Liver (tissue), 3 donors: ENCODE results near the gene CAPS.

ENCODE experiments used
- CTCF ChIP-seq: fragments of 150-350 bp; IDR thresholded peaks from 2 replicates; pipeline ENCODE4 v1.5.1; 2017; ENCODE audit warnings: improper control_type of control experiment, low read depth, low read length; ENCODE audit not compliant: missing input control
- EGR1 ChIP-seq, 2 donors: IDR thresholded peaks; 2 replicates each; pipeline ENCODE4 v1.6.1; 2016 to 2018; ENCODE audit warnings: antibody characterized with exemption in 2 of 2, low read depth in 2 of 2
- JUND ChIP-seq, 2 donors: IDR thresholded peaks; 2 replicates each; pipeline ENCODE4 v1.6.1; 2016; ENCODE audit warnings: antibody characterized with exemption in 2 of 2
- NR2F2 ChIP-seq: IDR thresholded peaks from 2 replicates; pipeline ENCODE4 v1.6.1; 2016; ENCODE audit warnings: antibody characterized with exemption
- RAD21 ChIP-seq, 2 donors: IDR thresholded peaks; 2 replicates each; pipeline ENCODE4 v1.6.1; 2016; ENCODE audit warnings: antibody characterized with exemption in 2 of 2, mild to moderate bottlenecking in 2 of 2
- RXRA ChIP-seq, 2 donors: IDR thresholded peaks; 2 replicates each; pipeline ENCODE4 v1.6.1; 2017 to 2018; ENCODE audit warnings: antibody characterized with exemption in 2 of 2, mild to moderate bottlenecking in 1 of 2
- TAF1 ChIP-seq: conservative IDR thresholded peaks from 2 replicates; pipeline ENCODE4 v1.6.1; 2016; ENCODE audit warnings: antibody characterized with exemption, mild to moderate bottlenecking
- TF ChIP-seq, protein P1 (sequence below): IDR thresholded peaks from 2 replicates; pipeline ENCODE4 v1.6.1; 2016; ENCODE audit warnings: antibody characterized with exemption
- TF ChIP-seq, protein P2 (sequence below): IDR thresholded peaks from 2 replicates; pipeline ENCODE4 v1.6.1; 2016; ENCODE audit warnings: antibody characterized with exemption, mild to moderate bottlenecking
- donor health status: healthy.
- donor health status: healthy.

DNA sequence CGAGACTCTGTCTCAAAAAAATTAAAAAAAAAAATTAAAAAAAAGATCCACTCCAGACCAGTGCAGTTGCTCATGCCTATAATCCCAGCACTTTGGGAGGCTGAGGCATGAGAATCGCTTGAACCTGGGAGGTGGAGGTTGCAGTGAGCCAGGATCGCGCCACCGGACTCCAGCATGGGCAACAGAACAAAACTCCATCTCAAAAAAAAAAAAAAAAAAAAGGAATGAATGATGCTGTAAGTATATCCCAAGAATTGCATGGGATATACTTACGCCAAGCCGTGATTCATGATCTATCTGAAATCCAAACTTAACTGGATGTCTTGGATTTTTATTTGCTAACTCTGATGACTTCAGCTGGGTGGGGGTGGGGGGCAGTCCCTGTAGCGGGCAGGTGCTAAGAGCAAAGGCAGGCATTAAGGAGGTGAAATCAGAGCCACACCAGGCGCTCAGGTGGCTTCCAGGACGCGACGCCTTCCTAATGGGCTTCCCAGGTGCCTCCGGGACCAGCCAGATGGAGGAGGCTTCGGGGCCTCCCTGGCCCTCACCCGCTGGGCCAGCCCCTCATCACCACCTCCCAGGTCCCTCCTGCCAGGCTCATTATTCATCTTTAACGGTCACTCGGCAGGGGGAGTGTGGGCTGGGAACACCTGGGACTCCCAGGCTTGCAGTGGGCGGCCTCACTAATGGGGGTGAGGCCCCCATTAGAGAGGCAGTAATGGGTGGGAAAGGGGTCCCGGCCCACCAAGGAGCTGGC, 32.3 kb upstream of the CAPS start:
- TF ChIP-seq CTCF: no peak
- no peak for TF ChIP-seq NR2F2
- no peak for TF ChIP-seq EGR1 (IDR thresholded peaks at IDR 0.05; ENCODE audit: low read depth in 2 of 2)
- TF ChIP-seq, protein P1, sequence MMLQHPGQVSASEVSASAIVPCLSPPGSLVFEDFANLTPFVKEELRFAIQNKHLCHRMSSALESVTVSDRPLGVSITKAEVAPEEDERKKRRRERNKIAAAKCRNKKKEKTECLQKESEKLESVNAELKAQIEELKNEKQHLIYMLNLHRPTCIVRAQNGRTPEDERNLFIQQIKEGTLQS: no peak
- TF ChIP-seq JUND (IDR thresholded peaks at IDR 0.05): no peak
- TF ChIP-seq TAF1: no peak
- TF ChIP-seq, protein P2, sequence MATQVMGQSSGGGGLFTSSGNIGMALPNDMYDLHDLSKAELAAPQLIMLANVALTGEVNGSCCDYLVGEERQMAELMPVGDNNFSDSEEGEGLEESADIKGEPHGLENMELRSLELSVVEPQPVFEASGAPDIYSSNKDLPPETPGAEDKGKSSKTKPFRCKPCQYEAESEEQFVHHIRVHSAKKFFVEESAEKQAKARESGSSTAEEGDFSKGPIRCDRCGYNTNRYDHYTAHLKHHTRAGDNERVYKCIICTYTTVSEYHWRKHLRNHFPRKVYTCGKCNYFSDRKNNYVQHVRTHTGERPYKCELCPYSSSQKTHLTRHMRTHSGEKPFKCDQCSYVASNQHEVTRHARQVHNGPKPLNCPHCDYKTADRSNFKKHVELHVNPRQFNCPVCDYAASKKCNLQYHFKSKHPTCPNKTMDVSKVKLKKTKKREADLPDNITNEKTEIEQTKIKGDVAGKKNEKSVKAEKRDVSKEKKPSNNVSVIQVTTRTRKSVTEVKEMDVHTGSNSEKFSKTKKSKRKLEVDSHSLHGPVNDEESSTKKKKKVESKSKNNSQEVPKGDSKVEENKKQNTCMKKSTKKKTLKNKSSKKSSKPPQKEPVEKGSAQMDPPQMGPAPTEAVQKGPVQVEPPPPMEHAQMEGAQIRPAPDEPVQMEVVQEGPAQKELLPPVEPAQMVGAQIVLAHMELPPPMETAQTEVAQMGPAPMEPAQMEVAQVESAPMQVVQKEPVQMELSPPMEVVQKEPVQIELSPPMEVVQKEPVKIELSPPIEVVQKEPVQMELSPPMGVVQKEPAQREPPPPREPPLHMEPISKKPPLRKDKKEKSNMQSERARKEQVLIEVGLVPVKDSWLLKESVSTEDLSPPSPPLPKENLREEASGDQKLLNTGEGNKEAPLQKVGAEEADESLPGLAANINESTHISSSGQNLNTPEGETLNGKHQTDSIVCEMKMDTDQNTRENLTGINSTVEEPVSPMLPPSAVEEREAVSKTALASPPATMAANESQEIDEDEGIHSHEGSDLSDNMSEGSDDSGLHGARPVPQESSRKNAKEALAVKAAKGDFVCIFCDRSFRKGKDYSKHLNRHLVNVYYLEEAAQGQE: no peak
- TF ChIP-seq RAD21 (IDR thresholded peaks at IDR 0.05): no peak
- no peak for TF ChIP-seq RXRA (IDR thresholded peaks at IDR 0.05)
